ENCODE data around the gene CCDC188. TPM values are rescaled to one million over a fixed set of nuclear protein-coding genes. Genes with fewer than 3 reads are reported as not detected.

Gene CCDC188
- total and polyA plus RNA-seq, 9 of the 15 experiments (the other 6 are each of a cell fraction or from before 2014, with no cell fraction given): not detected

DNA sequence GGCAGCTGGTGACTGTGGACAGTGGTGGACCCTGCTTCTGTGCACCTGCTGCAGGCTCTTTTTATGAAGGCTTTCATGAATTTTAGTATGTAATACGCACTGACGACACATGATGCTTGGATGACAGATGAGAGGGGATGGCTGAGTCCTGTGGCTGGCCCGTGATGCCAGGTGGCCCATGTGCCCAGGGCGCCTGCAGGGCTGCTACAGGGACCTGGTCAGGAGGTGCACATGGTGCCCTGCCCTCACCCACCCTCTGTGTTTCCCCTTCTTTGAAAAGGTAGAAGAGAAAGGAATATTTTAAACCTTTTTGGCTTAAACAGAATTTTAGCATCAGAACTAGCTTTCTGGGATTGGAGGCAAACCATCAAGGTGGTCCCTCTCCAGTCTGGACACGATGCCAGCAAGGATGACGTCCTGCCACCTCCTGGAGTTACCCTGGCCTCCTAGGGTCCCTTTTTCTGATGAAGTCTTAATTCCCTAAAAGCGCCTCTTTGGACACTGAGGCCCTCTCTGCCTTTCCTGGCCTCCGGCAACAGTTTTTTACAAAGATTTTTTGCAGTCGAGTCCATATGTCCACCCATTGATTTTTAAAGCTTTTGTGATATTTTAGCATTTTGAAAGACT is 40.4 kb downstream of the CCDC188 start (continued):
- TF ChIP-seq PHTF2 (CRISPR knock-in tag; IDR thresholded peaks at IDR 0.05) (0 out of 2 replicates have a peak, but pooled peaks have one; percentile 6), NCOR1 (IDR thresholded peaks at IDR 0.05) (no peak), CREBBP (IDR thresholded peaks at IDR 0.05; ENCODE audit: low read depth, low read length) (no peak), POLR2B (IDR thresholded peaks at IDR 0.05; ENCODE audit: low read depth, partially characterized antibody) (peak; percentile 22), SIRT6 (IDR thresholded peaks at IDR 0.05; ENCODE audit: low read depth, low read length) (peak; percentile 21), ZNF436 (CRISPR knock-in tag; IDR thresholded peaks at IDR 0.05) (0 out of 2 replicates have a peak, but pooled peaks have one; percentile 4), CHD4 (IDR thresholded peaks at IDR 0.05; ENCODE audit: insufficient read depth, insufficient replicate concordance, low read depth, low read length, poor library complexity, severe bottlenecking) (no peak), MAZ (CRISPR knock-in tag; conservative IDR thresholded peaks at IDR 0.05 in 1 of 2, IDR thresholded peaks at IDR 0.05 in 1 of 2) (0 out of 4 replicates have a peak, but pooled peaks of 1 of the 2 experiments have one; percentile 1), SETDB1 (IDR thresholded peaks at IDR 0.05; ENCODE audit: low read length) (peak; percentile 12), ATF7 (IDR thresholded peaks at IDR 0.05) (no peak), POLR2A (conservative IDR thresholded peaks at IDR 0.05) (0 out of 2 replicates have a peak, but pooled peaks have one; percentile 18), MXI1 (IDR thresholded peaks at IDR 0.05; ENCODE audit: low read depth, low read length) (0 out of 2 replicates have a peak, but pooled peaks have one; percentile 41), ZNF445 (CRISPR knock-in tag; IDR thresholded peaks at IDR 0.05; ENCODE audit: low read depth) (no peak), ZNF253 (CRISPR knock-in tag; conservative IDR thresholded peaks at IDR 0.05) (0 out of 2 replicates have a peak, but pooled peaks have one; percentile 62), POLR2H (tag; IDR thresholded peaks at IDR 0.05; ENCODE audit: low read depth) (no peak), ZNF699 (CRISPR knock-in tag; IDR thresholded peaks at IDR 0.05; ENCODE audit: insufficient replicate concordance) (no peak), RFX7 (CRISPR knock-in tag; IDR thresholded peaks at IDR 0.05) (0 out of 2 replicates have a peak, but pooled peaks have one; percentile 38), NFATC3 (IDR thresholded peaks at IDR 0.05) (peak; percentile 32; the same call in 1 of the 2 replicates), ZNF212 (CRISPR knock-in tag; IDR thresholded peaks at IDR 0.05) (no peak)
- TF ChIP-seq, protein P1, sequence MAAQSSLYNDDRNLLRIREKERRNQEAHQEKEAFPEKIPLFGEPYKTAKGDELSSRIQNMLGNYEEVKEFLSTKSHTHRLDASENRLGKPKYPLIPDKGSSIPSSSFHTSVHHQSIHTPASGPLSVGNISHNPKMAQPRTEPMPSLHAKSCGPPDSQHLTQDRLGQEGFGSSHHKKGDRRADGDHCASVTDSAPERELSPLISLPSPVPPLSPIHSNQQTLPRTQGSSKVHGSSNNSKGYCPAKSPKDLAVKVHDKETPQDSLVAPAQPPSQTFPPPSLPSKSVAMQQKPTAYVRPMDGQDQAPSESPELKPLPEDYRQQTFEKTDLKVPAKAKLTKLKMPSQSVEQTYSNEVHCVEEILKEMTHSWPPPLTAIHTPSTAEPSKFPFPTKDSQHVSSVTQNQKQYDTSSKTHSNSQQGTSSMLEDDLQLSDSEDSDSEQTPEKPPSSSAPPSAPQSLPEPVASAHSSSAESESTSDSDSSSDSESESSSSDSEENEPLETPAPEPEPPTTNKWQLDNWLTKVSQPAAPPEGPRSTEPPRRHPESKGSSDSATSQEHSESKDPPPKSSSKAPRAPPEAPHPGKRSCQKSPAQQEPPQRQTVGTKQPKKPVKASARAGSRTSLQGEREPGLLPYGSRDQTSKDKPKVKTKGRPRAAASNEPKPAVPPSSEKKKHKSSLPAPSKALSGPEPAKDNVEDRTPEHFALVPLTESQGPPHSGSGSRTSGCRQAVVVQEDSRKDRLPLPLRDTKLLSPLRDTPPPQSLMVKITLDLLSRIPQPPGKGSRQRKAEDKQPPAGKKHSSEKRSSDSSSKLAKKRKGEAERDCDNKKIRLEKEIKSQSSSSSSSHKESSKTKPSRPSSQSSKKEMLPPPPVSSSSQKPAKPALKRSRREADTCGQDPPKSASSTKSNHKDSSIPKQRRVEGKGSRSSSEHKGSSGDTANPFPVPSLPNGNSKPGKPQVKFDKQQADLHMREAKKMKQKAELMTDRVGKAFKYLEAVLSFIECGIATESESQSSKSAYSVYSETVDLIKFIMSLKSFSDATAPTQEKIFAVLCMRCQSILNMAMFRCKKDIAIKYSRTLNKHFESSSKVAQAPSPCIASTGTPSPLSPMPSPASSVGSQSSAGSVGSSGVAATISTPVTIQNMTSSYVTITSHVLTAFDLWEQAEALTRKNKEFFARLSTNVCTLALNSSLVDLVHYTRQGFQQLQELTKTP (IDR thresholded peaks at IDR 0.05; ENCODE audit: low read depth in 1 of 2, partially characterized antibody in 2 of 2): peak in 1 of 2 experiments; percentile 11
- TF ChIP-seq, protein P2, sequence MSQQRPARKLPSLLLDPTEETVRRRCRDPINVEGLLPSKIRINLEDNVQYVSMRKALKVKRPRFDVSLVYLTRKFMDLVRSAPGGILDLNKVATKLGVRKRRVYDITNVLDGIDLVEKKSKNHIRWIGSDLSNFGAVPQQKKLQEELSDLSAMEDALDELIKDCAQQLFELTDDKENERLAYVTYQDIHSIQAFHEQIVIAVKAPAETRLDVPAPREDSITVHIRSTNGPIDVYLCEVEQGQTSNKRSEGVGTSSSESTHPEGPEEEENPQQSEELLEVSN (IDR thresholded peaks at IDR 0.05; ENCODE audit: borderline replicate concordance in 1 of 2, extremely low read depth in 1 of 2, insufficient read depth in 1 of 2, insufficient read length in 1 of 2, low read depth in 1 of 2, low read length in 1 of 2, poor library complexity in 1 of 2, severe bottlenecking in 1 of 2): no peak
- TF ChIP-seq, protein P3, sequence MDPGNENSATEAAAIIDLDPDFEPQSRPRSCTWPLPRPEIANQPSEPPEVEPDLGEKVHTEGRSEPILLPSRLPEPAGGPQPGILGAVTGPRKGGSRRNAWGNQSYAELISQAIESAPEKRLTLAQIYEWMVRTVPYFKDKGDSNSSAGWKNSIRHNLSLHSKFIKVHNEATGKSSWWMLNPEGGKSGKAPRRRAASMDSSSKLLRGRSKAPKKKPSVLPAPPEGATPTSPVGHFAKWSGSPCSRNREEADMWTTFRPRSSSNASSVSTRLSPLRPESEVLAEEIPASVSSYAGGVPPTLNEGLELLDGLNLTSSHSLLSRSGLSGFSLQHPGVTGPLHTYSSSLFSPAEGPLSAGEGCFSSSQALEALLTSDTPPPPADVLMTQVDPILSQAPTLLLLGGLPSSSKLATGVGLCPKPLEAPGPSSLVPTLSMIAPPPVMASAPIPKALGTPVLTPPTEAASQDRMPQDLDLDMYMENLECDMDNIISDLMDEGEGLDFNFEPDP (CRISPR knock-in tag; IDR thresholded peaks at IDR 0.05): no peak
